ENCODE measurements around the gene TBC1D8. TPM values are rescaled to one million over a fixed set of nuclear protein-coding genes. Genes with fewer than 3 reads are reported as not detected.
A peak's percentile ranks its signal among the peaks of the same experiment; 100 is the strongest.
"Not testable (repeated sequence)": the region's sequence is repeated elsewhere in the genome, so short reads cannot be mapped to it uniquely, and the experiment has no call there.

TBC1D8 gene
- total RNA-seq, 1 donor from 2014 or later, result 25.3 TPM

- peaks cover 18% of the 10 kb centered on the region for H3K36me3 ChIP-seq (ENCODE audit: control insufficient read depth, insufficient read depth, low read length)
- FAIRE-seq (no peak), DNase-seq (ENCODE audit: low read depth) (no peak)
- no peaks in the 10 kb centered on the region for H3K27me3 ChIP-seq (ENCODE audit: control insufficient read depth, insufficient read depth, low read length)
- H3K4me3 ChIP-seq (ENCODE audit: low read depth, low read length), result no peak overlapping the region
- no peak for TF ChIP-seq CTCF (IDR thresholded peaks at IDR 0.05; ENCODE audit: insufficient read depth, low read length, severe bottlenecking)
Observed at GRCh38 chr2:101052147-101052546, 99.0 kb downstream of the TBC1D8 start.

- FAIRE-seq; DNase-seq (ENCODE audit: low read depth); H3K27me3 ChIP-seq (ENCODE audit: control insufficient read depth, insufficient read depth, low read length); H3K4me3 ChIP-seq (ENCODE audit: low read depth, low read length): not testable (repeated sequence)
- H3K36me3 ChIP-seq (ENCODE audit: control insufficient read depth, insufficient read depth, low read length), result peaks cover 17% of the 10 kb centered on the region
Observed at GRCh38 chr2:101050886-101051285, 100.3 kb downstream of the TBC1D8 start.

DNA sequence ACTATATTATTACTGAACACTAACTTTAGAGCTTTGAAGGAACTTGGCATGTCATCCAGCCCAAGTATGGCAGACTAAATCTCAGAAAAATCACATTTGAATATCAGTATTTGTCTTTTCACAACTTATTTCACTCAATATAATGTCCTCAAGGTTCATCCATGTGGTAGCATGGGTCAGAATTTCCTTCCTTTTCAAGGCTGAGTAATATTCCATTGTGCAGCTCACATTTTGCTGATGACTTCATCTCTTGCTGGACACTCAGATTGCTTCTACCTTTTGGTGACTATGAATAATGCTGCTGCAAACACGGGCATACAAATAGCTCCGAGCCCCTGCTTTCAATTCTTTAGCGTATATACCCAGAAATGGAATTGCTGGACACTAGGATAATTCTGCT lies 102.4 kb downstream of the TBC1D8 start:
- no peak for TF ChIP-seq CTCF (IDR thresholded peaks at IDR 0.05; ENCODE audit: insufficient read depth, low read length, severe bottlenecking)
- no peak for DNase-seq (ENCODE audit: low read depth)
- H3K4me3 ChIP-seq (ENCODE audit: low read depth, low read length), result no peak overlapping the region
- peaks cover 16% of the 10 kb centered on the region for H3K36me3 ChIP-seq (ENCODE audit: control insufficient read depth, insufficient read depth, low read length)
- no peak for FAIRE-seq
- no peaks in the 10 kb centered on the region for H3K27me3 ChIP-seq (ENCODE audit: control insufficient read depth, insufficient read depth, low read length)

DNA sequence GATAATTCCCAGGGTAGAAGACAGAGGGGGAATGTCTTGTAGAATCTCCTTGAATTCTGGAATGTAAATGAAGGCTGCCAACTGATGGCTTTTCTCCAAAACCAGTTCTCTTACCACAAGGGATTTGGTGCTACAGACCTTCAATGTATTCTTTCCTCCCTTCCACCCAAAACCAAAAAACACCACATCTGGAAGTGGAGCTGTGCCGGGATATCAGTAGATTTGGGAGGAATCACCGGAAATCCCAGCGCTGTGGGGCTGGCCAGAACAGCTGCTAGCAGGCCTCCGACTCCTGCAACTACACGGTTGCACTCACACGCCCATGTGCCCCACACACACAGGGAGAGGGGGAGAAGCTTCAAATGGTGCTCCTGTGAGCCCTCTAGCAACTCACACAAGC lies 103.4 kb downstream of the TBC1D8 start:
- no peak for DNase-seq (ENCODE audit: low read depth)
- H3K27me3 ChIP-seq (ENCODE audit: control insufficient read depth, insufficient read depth, low read length), result no peaks in the 10 kb centered on the region
- peaks cover 12% of the 10 kb centered on the region for H3K36me3 ChIP-seq (ENCODE audit: control insufficient read depth, insufficient read depth, low read length)
- TF ChIP-seq CTCF (IDR thresholded peaks at IDR 0.05; ENCODE audit: insufficient read depth, low read length, severe bottlenecking), result no peak
- H3K4me3 ChIP-seq (ENCODE audit: low read depth, low read length), result no peak overlapping the region
- no peak for FAIRE-seq

DNA sequence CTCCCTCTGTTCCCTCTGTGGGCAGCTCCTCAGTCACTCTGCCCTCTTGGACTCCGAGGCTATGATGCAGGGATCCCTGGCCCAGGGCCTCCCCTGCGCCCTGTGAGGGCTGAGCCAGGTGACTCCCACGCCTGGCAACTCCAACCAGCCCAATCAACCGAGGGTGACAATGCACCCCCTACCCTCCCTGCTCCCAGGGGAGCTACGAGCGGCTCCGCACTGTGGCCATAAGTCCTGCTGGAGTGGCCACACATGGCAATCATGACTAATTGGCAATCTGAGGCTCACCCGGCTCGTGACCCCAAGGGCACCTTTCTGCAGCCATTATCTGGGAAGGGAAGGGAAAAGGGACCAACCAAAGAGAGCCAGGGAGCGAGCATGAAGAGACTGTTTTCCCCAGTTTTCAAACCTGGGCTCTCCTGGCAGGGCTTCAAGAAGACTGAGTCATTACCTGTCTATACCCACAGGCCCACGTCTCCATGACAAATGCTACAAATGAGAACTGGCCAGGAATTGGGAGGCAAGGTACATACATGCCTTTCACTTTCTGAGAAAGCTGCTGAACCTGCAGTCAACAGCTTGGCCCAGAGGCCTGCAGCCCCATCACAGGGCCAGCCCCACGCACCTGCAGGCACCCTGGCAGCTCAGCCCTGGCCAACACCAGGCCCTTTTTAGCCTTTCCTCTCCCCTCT lies 104.0 kb downstream of the TBC1D8 start:
- FAIRE-seq (no peak), DNase-seq (ENCODE audit: low read depth) (peak; percentile 92)
- H3K27me3 ChIP-seq (ENCODE audit: control insufficient read depth, insufficient read depth, low read length), result no peaks in the 10 kb centered on the region
- H3K36me3 ChIP-seq (ENCODE audit: control insufficient read depth, insufficient read depth, low read length), result peaks cover 12% of the 10 kb centered on the region
- TF ChIP-seq CTCF (IDR thresholded peaks at IDR 0.05; ENCODE audit: insufficient read depth, low read length, severe bottlenecking), result no peak
- H3K4me3 ChIP-seq (ENCODE audit: low read depth, low read length), result no peak overlapping the region

- no peak for TF ChIP-seq CTCF (IDR thresholded peaks at IDR 0.05; ENCODE audit: insufficient read depth, low read length, severe bottlenecking)
- H3K4me3 ChIP-seq (ENCODE audit: low read depth, low read length), result no peak overlapping the region
- no peak for FAIRE-seq
- peaks cover 12% of the 10 kb centered on the region for H3K36me3 ChIP-seq (ENCODE audit: control insufficient read depth, insufficient read depth, low read length)
- no peaks in the 10 kb centered on the region for H3K27me3 ChIP-seq (ENCODE audit: control insufficient read depth, insufficient read depth, low read length)
- DNase-seq (ENCODE audit: low read depth), result no peak
Observed at GRCh38 chr2:101045330-101045729, 105.9 kb downstream of the TBC1D8 start.

Measured in bronchial epithelial cell (primary cell).